Mammary epithelial cell (primary cell): ENCODE results near the gene C12orf75.

Experiments
- EZH2 ChIP-seq: IDR thresholded peaks from 2 replicates; pipeline ENCODE4 v1.6.1; 2012; ENCODE audit warnings: low read length, inconsistent platforms, borderline replicate concordance
- TF ChIP-seq, protein P1 (sequence below), 2 donors: IDR thresholded peaks in 1 of 2; conservative IDR thresholded peaks in 1 of 2; 2 replicates each; pipeline ENCODE4 v1.5.1; 2011 to 2012; ENCODE audit warnings: inconsistent platforms in 2 of 2, low read length in 2 of 2, mild to moderate bottlenecking in 2 of 2, control low read depth in 1 of 2, low read depth in 1 of 2; ENCODE audit not compliant: insufficient read depth in 1 of 2; ENCODE audit errors: extremely low read depth in 1 of 2

DNA sequence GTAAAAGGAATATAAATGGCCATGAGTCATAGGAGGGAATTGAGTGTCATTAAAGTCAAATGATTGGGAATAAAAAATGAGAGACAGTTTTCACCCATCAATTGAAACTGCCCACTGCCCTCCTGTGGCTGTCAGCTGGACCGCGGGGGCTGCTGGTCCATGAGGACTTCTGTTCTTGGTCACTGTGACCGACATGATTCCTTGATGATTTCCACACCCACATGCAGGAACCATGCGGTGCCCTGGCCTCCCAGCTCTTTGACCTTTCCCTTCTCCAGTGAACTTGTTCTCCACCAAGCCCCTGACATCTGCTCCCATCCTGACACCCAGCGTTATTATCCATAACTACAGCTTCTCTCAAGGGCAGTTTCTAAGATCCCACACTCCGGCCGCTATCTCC is 48.4 kb downstream of the C12orf75 start:
- TF ChIP-seq, protein P1, sequence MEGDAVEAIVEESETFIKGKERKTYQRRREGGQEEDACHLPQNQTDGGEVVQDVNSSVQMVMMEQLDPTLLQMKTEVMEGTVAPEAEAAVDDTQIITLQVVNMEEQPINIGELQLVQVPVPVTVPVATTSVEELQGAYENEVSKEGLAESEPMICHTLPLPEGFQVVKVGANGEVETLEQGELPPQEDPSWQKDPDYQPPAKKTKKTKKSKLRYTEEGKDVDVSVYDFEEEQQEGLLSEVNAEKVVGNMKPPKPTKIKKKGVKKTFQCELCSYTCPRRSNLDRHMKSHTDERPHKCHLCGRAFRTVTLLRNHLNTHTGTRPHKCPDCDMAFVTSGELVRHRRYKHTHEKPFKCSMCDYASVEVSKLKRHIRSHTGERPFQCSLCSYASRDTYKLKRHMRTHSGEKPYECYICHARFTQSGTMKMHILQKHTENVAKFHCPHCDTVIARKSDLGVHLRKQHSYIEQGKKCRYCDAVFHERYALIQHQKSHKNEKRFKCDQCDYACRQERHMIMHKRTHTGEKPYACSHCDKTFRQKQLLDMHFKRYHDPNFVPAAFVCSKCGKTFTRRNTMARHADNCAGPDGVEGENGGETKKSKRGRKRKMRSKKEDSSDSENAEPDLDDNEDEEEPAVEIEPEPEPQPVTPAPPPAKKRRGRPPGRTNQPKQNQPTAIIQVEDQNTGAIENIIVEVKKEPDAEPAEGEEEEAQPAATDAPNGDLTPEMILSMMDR (conservative IDR thresholded peaks at IDR 0.05 in 1 of 2, IDR thresholded peaks at IDR 0.05 in 1 of 2; ENCODE audit: extremely low read depth in 1 of 2, insufficient read depth in 1 of 2, low read depth in 1 of 2, low read length in 2 of 2): peak in 1 of 2 donors; percentile 34
- no peak for TF ChIP-seq EZH2
